CD4-positive, alpha-beta T cell treated with Interleukin-17A for 1 hour (primary cell): ENCODE data around the gene NUDT21.
"Not testable (repeated sequence)": the region's sequence is repeated elsewhere in the genome, so short reads cannot be mapped to it uniquely, and the experiment has no call there.

Source experiments
- DNase-seq: peaks from one replicate; pipeline ENCODE4 v3.0.0-alpha.2; 2020

Gene NUDT21

GRCh38 chr16:56450986-56451752 is at the start of gene NUDT21, which contains the start of gene OGFOD1:
NUDT21 (minus strand) TSS chr16:56451332; CDS start chr16:56451202, 130 bp downstream.
OGFOD1 (plus strand) TSS chr16:56451554; CDS start chr16:56451613, 59 bp downstream.
- DNase-seq: peak; percentile 96

- DNase-seq: no peak
Measured at GRCh38 chr16:56493815-56494214, 42.7 kb upstream of the NUDT21 start.

- DNase-seq: no peak
Measured at GRCh38 chr16:56493126-56493525, 42.0 kb upstream of the NUDT21 start.

DNA sequence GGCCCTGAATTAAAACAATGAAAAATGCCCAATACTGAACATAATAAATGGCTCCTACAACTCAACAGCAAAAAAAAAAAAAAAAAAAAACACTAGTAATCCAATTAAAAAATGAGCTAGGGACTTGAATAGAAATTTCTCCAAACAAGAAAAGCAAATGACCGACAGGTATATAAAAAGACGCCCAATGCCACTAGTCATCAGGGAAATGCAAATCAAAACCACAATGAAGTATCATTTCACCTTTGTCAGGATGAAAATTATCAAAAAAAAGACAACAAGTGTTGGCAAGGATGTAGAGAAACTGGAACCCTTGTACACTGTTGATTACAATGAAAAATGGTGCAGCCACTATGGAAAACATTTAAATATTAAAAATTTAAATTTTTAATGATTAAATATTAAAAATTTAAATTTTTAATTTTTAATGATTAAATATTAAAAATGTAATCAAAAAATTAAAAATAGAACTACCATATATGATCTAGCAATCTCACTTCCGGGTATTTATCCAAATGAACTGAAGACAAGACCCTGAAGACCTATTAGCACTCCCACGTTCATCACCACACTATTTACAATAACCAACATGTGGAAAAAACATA is 40.6 kb upstream of the NUDT21 start:
- no peak for DNase-seq

GRCh38 chr16:56488868-56489267 is 37.7 kb upstream of the NUDT21 start:
- DNase-seq: not testable (repeated sequence)

- no peak for DNase-seq
Measured at GRCh38 chr16:56488035-56488434, 36.9 kb upstream of the NUDT21 start.

DNA sequence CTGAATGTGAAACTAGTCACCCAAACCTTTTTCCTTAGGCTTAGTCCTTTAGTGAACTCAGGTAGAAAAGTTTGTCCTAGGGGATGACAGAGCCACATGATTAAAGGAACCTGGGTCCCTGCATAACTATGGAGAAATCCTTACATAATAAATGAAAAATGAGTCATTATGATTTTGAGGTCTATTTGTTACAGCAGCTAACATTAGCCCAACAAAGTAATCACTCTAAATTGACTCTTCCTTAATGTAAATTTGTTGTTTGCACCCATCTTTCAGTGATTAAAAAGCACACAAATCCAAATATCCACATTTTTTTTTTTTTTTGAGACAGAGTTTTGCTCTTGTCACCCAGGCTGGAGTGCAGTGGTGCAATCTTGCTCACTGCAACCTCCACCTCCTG is 32.3 kb upstream of the NUDT21 start:
- no peak for DNase-seq

- no peak for DNase-seq
Measured at GRCh38 chr16:56482683-56483236, 31.6 kb upstream of the NUDT21 start.

DNA sequence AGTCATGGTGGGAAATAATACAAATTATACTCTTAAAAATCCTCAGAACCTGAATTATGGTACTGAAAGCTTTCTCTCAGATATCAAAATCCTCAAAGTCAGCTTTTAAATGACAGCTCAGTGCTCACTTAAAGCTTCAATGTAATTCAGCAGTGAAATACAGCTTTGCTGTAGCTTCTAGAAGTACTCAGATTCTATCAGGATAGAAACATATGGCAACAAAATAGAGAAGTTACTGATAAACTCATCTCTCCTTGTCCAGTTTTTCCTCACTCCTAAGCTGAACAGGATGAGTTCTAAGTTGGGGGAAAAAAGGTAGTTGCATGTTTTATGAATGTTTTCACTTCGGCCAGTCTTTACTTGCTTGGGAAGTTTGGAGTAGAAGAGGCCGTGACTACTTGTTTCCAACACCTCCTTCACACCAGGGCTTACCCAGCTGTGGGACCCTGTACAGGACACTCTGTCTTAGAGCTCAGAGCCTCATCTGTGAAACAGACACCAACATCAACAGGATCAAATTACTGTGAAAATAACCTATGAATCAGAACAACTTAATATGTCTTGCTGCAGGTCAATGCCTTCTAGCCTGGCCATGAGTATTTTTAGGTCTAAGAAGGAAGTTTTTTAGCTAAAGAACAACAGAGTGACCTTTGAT is 30.5 kb upstream of the NUDT21 start:
- no peak for DNase-seq

DNA sequence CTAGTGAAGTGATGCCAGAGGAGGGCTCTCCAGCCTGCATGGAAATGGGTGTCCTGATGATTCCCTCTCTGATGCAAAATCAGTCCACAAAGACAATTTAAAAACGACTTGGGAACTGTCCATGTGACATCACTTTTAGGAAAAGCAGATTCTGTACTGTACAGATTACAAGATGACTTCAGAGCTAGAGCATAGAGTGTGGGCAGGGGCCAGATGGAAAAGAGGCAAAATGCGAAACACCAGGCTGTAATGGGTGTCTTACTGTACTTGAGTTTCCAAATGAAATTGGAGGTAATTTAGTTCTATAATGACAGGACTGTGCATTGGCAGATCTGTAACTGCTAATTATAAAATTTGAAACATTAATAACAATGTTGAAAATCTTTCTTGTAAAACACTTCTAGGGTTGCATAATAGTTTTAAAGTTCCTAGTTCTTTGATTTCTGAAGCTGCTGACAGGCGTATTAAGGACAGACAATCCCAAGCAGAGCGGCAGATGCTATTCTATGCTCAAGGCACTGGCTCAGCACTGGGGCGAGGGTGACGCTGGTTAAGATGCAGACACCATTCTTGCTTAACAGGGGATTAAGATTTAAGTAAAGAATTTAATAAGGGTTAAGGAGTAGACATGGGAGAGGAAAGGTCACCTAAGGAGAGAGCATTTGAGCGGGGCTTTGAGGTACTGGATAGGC is 29.8 kb upstream of the NUDT21 start:
- no peak for DNase-seq

DNA sequence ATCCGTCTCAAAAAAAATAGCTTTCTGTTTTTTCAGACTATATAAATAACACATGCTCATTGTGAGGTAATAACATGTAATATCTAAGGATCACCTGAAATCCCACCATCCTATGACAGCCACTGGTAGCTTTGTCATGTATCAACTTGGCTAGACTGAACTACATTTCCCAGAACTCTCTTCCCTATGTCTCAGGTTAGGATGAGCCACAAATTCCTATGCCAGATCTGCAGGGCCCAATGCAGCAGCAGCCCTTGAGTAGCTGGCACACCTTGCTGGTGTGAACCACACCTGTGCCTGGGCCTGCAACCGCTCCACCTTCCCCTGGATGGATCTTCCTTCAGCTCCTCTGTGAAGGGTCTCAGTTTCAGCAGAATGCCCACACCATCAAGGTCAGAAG is 28.3 kb upstream of the NUDT21 start:
- no peak for DNase-seq

GRCh38 chr16:56478281-56479049 is 27.3 kb upstream of the NUDT21 start:
- no peak for DNase-seq

GRCh38 chr16:56477096-56477878 is 26.2 kb upstream of the NUDT21 start:
- no peak for DNase-seq

DNA sequence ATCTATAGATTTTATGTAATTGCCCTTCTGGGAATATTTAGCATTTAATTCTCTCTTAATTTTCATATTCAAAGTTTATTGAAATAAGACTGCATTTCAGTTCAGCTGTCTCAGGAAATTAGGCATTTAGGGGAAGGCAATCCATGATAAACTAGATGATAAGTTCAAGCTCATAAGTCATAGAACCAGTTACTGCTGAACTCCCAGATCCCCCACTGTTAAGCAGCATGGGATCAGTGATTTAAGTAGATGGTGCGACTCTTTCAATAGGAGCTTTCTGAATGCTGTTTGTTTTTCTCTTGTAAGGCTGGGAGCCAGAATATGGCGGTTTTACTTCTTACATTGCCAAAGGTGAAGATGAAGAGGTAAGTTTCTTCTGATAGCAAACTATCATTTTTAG is 24.1 kb upstream of the NUDT21 start:
- no peak for DNase-seq

DNA sequence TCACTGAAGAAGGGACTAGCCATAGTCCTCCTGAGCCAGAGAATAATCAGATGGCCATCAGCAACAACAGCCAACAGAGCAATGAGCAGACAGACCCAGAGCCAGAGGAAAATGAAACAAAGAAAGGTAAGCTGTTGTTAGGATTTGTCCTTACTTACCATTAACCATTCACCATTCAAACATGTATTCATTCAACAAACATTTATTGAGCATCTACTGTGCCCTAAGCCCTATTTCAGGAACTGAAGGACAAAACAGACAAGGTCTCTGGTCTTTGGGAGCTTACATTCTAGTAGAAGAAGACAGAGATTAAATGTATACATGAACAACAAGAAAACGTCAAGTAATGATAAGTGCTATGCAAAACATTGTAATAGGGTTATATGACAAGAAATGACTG is 19.5 kb upstream of the NUDT21 start:
- DNase-seq: no peak

GRCh38 chr16:56470232-56470631 is 19.1 kb upstream of the NUDT21 start:
- no peak for DNase-seq

DNA sequence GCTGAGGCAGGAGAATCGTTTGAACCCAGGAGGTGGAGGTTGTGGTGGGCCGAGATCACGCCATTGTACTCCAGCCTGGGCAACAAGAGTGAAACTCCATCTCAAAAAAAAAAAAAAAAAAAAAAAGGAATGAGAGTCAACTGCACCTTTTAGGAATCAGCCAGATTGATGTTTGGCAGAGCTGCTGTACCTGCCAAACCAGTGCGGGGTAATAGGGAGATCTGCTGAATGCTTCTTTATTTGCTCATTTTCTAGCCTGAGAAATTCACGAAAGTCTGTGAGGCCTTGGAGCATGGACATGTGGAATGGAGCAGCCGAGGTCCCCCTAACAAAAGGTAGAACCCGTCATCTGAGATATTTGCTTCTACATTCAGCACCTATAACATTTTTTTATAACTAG is 18.6 kb upstream of the NUDT21 start:
- no peak for DNase-seq

GRCh38 chr16:56468800-56469199 is 17.7 kb upstream of the NUDT21 start:
- no peak for DNase-seq

DNA sequence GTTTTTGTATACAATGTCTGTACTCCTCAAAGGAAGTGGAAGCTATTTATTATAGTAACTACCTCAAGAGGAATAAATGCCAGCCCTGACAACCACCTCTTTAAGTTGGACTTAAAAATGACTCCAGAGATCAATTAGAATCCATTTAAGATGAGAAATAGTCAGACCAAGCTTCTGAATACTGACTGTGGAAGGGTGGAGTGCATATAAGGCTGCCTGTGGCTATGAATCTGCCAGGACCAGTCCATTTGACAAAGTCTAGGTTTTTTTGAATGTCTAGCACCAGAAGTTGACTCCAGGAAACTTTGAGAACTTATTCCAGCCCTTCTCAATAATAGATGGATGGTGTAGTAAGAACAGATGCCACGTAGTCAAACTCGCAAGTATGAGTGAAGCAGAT is 15.2 kb upstream of the NUDT21 start:
- DNase-seq: no peak

- DNase-seq: no peak
Measured at GRCh38 chr16:56463153-56463552, 12.0 kb upstream of the NUDT21 start.

DNA sequence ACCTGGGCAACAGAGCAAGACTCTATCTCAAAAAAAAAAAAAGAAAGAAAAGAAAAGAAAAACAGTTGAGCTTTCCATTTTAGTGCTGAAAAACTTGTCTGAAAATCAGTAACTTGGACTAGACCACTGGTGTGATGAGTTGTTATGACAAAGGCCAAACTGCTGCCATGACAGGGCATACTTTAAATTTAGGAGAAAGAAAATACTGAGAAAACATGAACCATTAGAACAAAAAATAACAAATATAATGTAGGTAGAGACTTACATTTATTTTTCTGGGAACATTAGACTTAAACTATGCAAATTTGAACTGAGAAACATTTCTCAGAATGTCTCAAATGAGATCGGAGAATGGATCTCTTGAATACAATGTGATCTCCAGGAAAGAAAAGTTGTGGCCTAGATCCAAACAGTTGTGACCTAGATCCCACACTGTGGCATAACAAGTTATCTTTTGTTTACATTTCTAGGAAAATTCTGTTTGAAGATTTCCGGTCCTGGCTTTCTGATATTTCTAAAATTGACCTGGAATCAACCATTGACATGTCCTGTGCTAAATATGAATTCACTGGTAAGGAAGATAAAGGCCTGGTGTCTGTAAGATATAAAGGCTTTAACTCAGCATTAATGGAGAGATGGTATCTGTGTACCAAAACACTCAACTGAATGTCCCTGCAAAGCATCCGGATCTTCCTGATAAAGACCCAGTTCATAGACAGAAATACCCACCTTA is 11.1 kb upstream of the NUDT21 start:
- no peak for DNase-seq
